WTC11 (cell line): ENCODE results near the gene BOK. TPM values are rescaled to one million over a fixed set of nuclear protein-coding genes. Genes with fewer than 3 reads are reported as not detected.

ENCODE experiments used
- ATAC-seq: fragments of 200-7000 bp; cut with Tn5 transposase; 2 replicates; pipeline ENCODE4 v1.10.0; 2021; ENCODE audit warnings: mild to moderate bottlenecking, moderate library complexity
- CTCF ChIA-PET: fragments of 300-600 bp; sonication (Branson Sonifier 250); formaldehyde crosslinking; loops from one replicate; lab custom pipeline; 2021; ENCODE audit warnings: antibody characterized with exemption; lab: Charles Lee
- POLR2A ChIA-PET: fragments of 350-600 bp; sonication (Branson Sonifier 250); formaldehyde crosslinking; loops from one replicate; lab custom pipeline; 2021; ENCODE audit warnings: antibody characterized with exemption; lab: Charles Lee
- DNase-seq: peaks from one replicate; pipeline ENCODE4 v3.0.0; 2021; ENCODE audit warnings: low spot score
- H3K27ac Mint-ChIP-seq: 2 replicates; pipeline ENCODE4 v1.8.0; 2021; ENCODE audit warnings: mixed read lengths
- H3K27me3 Mint-ChIP-seq: 2 replicates; pipeline ENCODE4 v1.8.0; 2021; ENCODE audit warnings: low read depth, mild to moderate bottlenecking, moderate library complexity, mixed read lengths
- H3K36me3 Mint-ChIP-seq: 2 replicates; pipeline ENCODE4 v1.8.0; 2021; ENCODE audit warnings: mixed read lengths
- H3K4me1 Mint-ChIP-seq: 2 replicates; pipeline ENCODE4 v1.8.0; 2022; ENCODE audit warnings: mixed read lengths
- H3K4me3 Mint-ChIP-seq: 2 replicates; pipeline ENCODE4 v1.8.0; 2021; ENCODE audit warnings: mild to moderate bottlenecking, moderate library complexity, mixed read lengths
- H3K9me3 Mint-ChIP-seq: 2 replicates; pipeline ENCODE4 v1.8.0; 2021; ENCODE audit warnings: mixed read lengths
- ARID4B ChIP-seq: sonication (generic); formaldehyde crosslinking; IDR thresholded peaks from 2 replicates; pipeline ENCODE4 v1.8.0; 2023; ENCODE audit warnings: missing genetic modification reagents, mild to moderate bottlenecking, borderline replicate concordance
- ATF3 ChIP-seq: sonication (generic); formaldehyde crosslinking; conservative IDR thresholded peaks from 2 replicates; pipeline ENCODE4 v1.8.1; 2022; ENCODE audit warnings: mild to moderate bottlenecking, missing genetic modification reagents
- CREM ChIP-seq: sonication (generic); formaldehyde crosslinking; IDR thresholded peaks from 2 replicates; pipeline ENCODE4 v1.8.1; 2022; ENCODE audit warnings: mild to moderate bottlenecking, missing genetic modification reagents, moderate library complexity
- FOXP1 ChIP-seq: sonication (generic); formaldehyde crosslinking; IDR thresholded peaks from 2 replicates; pipeline ENCODE4 v1.8.0; 2022; ENCODE audit warnings: missing genetic modification reagents, mild to moderate bottlenecking, moderate library complexity, borderline replicate concordance
- IRF2 ChIP-seq: sonication (generic); formaldehyde crosslinking; IDR thresholded peaks from 2 replicates; pipeline ENCODE4 v1.8.0; 2022; ENCODE audit warnings: low read depth, missing genetic modification reagents, borderline replicate concordance
- JUN ChIP-seq: sonication (generic); formaldehyde crosslinking; IDR thresholded peaks from 2 replicates; pipeline ENCODE4 v1.8.0; 2023; ENCODE audit warnings: mild to moderate bottlenecking, missing genetic modification reagents
- KAT7 ChIP-seq: sonication (generic); formaldehyde crosslinking; IDR thresholded peaks from 2 replicates; pipeline ENCODE4 v1.8.1; 2023; ENCODE audit warnings: missing genetic modification reagents, mild to moderate bottlenecking, borderline replicate concordance
- MYBL2 ChIP-seq: sonication (generic); formaldehyde crosslinking; IDR thresholded peaks from 2 replicates; pipeline ENCODE4 v1.8.1; 2023; ENCODE audit warnings: mild to moderate bottlenecking, moderate library complexity, missing genetic modification reagents
- NFE2L1 ChIP-seq: sonication (generic); formaldehyde crosslinking; IDR thresholded peaks from 2 replicates; pipeline ENCODE4 v1.8.1; 2023; ENCODE audit warnings: missing genetic modification reagents
- NR3C1 ChIP-seq: sonication (generic); formaldehyde crosslinking; conservative IDR thresholded peaks from 2 replicates; pipeline ENCODE4 v1.8.1; 2023; ENCODE audit warnings: low read depth, mild to moderate bottlenecking, missing genetic modification reagents
- OVOL2 ChIP-seq: fragments of 250-450 bp; sonication (Bioruptor Pico); IDR thresholded peaks from 2 replicates; pipeline ENCODE4 v1.9.0; 2021; ENCODE audit warnings: mild to moderate bottlenecking, borderline replicate concordance
- TEAD1 ChIP-seq: sonication (generic); formaldehyde crosslinking; IDR thresholded peaks from 2 replicates; pipeline ENCODE4 v1.8.0; 2022; ENCODE audit warnings: mild to moderate bottlenecking, missing genetic modification reagents
- ZNF425 ChIP-seq: fragments of 250-450 bp; sonication (Bioruptor Pico); conservative IDR thresholded peaks from 2 replicates; pipeline ENCODE4 v1.9.0; 2021; ENCODE audit warnings: mild to moderate bottlenecking
- ZNF532 ChIP-seq: fragments of 250-450 bp; sonication (Bioruptor Pico); IDR thresholded peaks from 2 replicates; pipeline ENCODE4 v1.9.0; 2021; ENCODE audit warnings: mild to moderate bottlenecking, borderline replicate concordance
- ZNF671 ChIP-seq: fragments of 250-450 bp; sonication (Bioruptor Pico); IDR thresholded peaks from 2 replicates; pipeline ENCODE4 v1.8.0; 2021; ENCODE audit warnings: mild to moderate bottlenecking
- ZSCAN18 ChIP-seq: fragments of 250-450 bp; sonication (Bioruptor Pico); IDR thresholded peaks from 2 replicates; pipeline ENCODE4 v2.1.2; 2022; ENCODE audit warnings: mild to moderate bottlenecking, moderate library complexity
- total RNA-seq: library from RNA; stranded (reverse); gene quantifications from 3 replicates; pipeline ENCODE4 v1.2.3, GENCODE V29; 2021

BOK gene
- total RNA-seq, 1 experiment from 2014 or later, result 39.4 TPM

- no peak for TF ChIP-seq ZNF532 (CRISPR knock-in tag)
- no peak for TF ChIP-seq MYBL2 (CRISPR knock-in tag)
- TF ChIP-seq KAT7, result no peak
- TF ChIP-seq TEAD1, result no peak
- no peak for TF ChIP-seq NFE2L1 (CRISPR knock-in tag)
Measured at GRCh38 chr2:241551599-241551997, 6.9 kb upstream of the BOK start (continued).

GRCh38 chr2:241551998-241552737 lies 6.4 kb upstream of the BOK start:
- POLR2A ChIA-PET, result no interaction called here
- DNase-seq, result no peak
- ATAC-seq, result no peak
- TF ChIP-seq CREM (no peak), OVOL2 (CRISPR knock-in tag) (no peak), ZNF671 (CRISPR knock-in tag) (no peak), IRF2 (CRISPR knock-in tag) (no peak), ZSCAN18 (CRISPR knock-in tag) (no peak), JUN (CRISPR knock-in tag) (no peak)
- TF ChIP-seq, all 79 proteins: peak for 0
- Mint-ChIP-seq H3K9me3 (peaks cover 7% of the 10 kb centered on the region), H3K4me1 (peaks cover 34% of the 10 kb centered on the region), H3K4me3 (no peak overlapping the region), H3K36me3 (peaks cover 6% of the 10 kb centered on the region), H3K27me3 (peaks cover 4% of the 10 kb centered on the region; the same call in 1 of the 2 replicates), H3K27ac (no peak overlapping the region)
- CTCF ChIA-PET, result interaction anchor here (1.1 kb wide), 1 partner anchor 43 kb away, joined by 3 read pairs; no protein-coding TSS in a partner anchor

GRCh38 chr2:241553512-241553830 lies 5.1 kb upstream of the BOK start:
- Mint-ChIP-seq H3K9me3 (peaks cover 12% of the 10 kb centered on the region), H3K36me3 (peaks cover 6% of the 10 kb centered on the region), H3K27ac (no peak overlapping the region), H3K4me1 (peaks cover 41% of the 10 kb centered on the region), H3K27me3 (peaks cover 4% of the 10 kb centered on the region; the same call in 1 of the 2 replicates), H3K4me3 (no peak overlapping the region)
- ATAC-seq, result no peak
- DNase-seq, result no peak
- TF ChIP-seq ZNF425 (CRISPR knock-in tag) (no peak), ARID4B (CRISPR knock-in tag) (no peak), ATF3 (CRISPR knock-in tag) (no peak), ZSCAN18 (CRISPR knock-in tag) (no peak), FOXP1 (CRISPR knock-in tag) (no peak), ZNF671 (CRISPR knock-in tag) (no peak), NR3C1 (CRISPR knock-in tag) (no peak)
- ChIA-PET CTCF (interaction anchor here (1.1 kb wide), 1 partner anchor 42 kb away, joined by 3 read pairs; no protein-coding TSS in a partner anchor), POLR2A (no interaction called here)
